Breast epithelium (tissue), 4 donors: ENCODE results near the gene ZNF860. TPM values are rescaled to one million over a fixed set of nuclear protein-coding genes. Genes with fewer than 3 reads are reported as not detected.

Experiments used
- DNase-seq, 2 donors: peaks; one replicate each; pipeline ENCODE4 v3.0.0-alpha.2; 2019; ENCODE audit warnings: low spot score in 2 of 2
- H3K27ac ChIP-seq, 2 donors: fragments of 200-600 bp; sonication (generic) in 1 of 2; one replicate each; pipeline ENCODE4 v1.5.1; 2016 to 2019; ENCODE audit warnings: mild to moderate bottlenecking in 1 of 2
- H3K27me3 ChIP-seq, 2 donors: fragments of 200-600 bp; sonication (generic) in 1 of 2; one replicate each; pipeline versions ENCODE4 v1.5.1 to v1.6.0; 2017 to 2019; ENCODE audit warnings: control low read depth in 1 of 2, mild to moderate bottlenecking in 1 of 2
- H3K36me3 ChIP-seq: fragments of 200-600 bp; one replicate; pipeline ENCODE4 v1.5.1; 2019
- H3K4me1 ChIP-seq, 2 donors: fragments of 200-600 bp; sonication (generic); one replicate each; pipeline ENCODE4 v1.5.1; 2016 to 2019; ENCODE audit warnings: control low read depth in 1 of 2
- H3K4me3 ChIP-seq, 3 donors: fragments of 200-600 bp; sonication (generic); 1 replicate in 2 of 3; 2 replicates in 1 of 3; pipeline ENCODE4 v1.5.1; 2016 to 2019; ENCODE audit warnings: mild to moderate bottlenecking in 3 of 3, moderate library complexity in 2 of 3
- H3K9me3 ChIP-seq, 2 donors: fragments of 200-600 bp; sonication (generic) in 1 of 2; one replicate each; pipeline ENCODE4 v1.5.1; 2016 to 2019; ENCODE audit warnings: control low read depth in 1 of 2
- CTCF ChIP-seq, 3 donors: fragments of 450-650 bp; IDR thresholded peaks; one replicate each; pipeline ENCODE4 v1.5.1; 2016 to 2017; ENCODE audit warnings: antibody characterized with exemption in 3 of 3, mild to moderate bottlenecking in 3 of 3, moderate library complexity in 3 of 3
- POLR2A ChIP-seq: fragments of 450-650 bp; IDR thresholded peaks from one replicate; pipeline ENCODE4 v1.6.1; 2016; ENCODE audit warnings: antibody characterized with exemption, mild to moderate bottlenecking, moderate library complexity
- POLR2AphosphoS5 ChIP-seq, 3 donors: sonication (generic); formaldehyde crosslinking; IDR thresholded peaks; one replicate each; pipeline ENCODE4 v1.6.1; 2017; ENCODE audit warnings: antibody characterized with exemption in 3 of 3
- intact Hi-C: fragments of 100-400 bp; cut with DNase I; formaldehyde crosslinking; loops from one replicate; pipeline ENCODE4 v1.15.1; 2023; ENCODE audit warnings: low total_unique reads
- total RNA-seq, 3 donors: library from RNA; depleted of rRNA; stranded (reverse); fragments of >200 nt; gene quantifications; one replicate each; pipeline ENCODE4 v1.1.0, GENCODE V29; 2016

ZNF860 gene
- total RNA-seq, 3 donors from 2014 or later, result 0.80 to 4.2 (median 3.3) TPM

- Histone ChIP-seq H3K4me1 (no peaks in the 10 kb centered on the region), H3K36me3 (no peaks in the 10 kb centered on the region), H3K27ac (no peak overlapping the region), H3K4me3 (no peak overlapping the region), H3K9me3 (no peaks in the 10 kb centered on the region), H3K27me3 (no peaks in the 10 kb centered on the region)
- no peak for DNase-seq
- intact Hi-C loops, result no loop called here
- TF ChIP-seq POLR2A (no peak), CTCF (IDR thresholded peaks at IDR 0.05) (no peak), POLR2AphosphoS5 (IDR thresholded peaks at IDR 0.05) (no peak)
These were observed 35.7 kb downstream of the ZNF860 start for GRCh38 chr3:32017286-32017685.

DNA sequence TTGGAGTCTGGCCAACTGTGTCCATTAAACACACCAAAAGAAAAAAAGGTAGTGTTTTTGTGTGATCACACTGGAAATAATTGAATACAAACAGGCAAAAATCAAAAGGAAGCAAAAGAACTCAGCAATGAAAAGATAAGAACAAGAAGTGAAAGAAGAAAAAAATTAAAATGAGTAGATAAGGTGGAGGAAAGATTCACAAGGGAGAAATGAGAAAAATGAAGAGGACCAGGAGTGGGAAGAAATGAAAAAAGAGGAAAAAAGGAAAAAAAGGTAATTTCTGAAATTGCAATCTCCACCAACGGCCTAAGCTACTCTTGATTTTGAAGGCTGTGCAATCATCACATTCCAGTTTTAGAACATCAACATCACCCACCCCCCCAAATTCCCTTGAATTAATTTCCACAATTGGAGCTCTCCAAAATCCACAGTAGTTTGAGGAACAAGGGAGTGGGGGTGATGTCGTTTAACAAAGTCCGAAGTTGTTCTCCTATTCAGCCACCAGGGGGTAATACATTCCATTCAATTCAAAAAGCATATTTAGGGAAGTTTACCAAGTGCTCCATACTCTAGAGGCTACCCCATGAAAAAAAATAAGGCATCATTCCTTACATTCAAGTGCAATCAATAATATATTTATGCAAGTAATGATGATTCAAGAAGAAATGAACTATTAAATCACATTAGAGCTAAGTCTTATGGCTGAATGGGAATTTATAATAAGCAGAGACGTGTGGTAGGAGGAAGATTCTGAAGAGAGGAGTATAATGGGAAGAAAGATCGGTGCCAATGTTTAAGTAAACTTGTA, 37.4 kb downstream of the ZNF860 start:
- H3K27ac ChIP-seq, result no peak overlapping the region
- DNase-seq, result no peak
- intact Hi-C loops, result no loop called here
- H3K36me3 ChIP-seq, result no peaks in the 10 kb centered on the region
- no peaks in the 10 kb centered on the region for H3K27me3 ChIP-seq
- TF ChIP-seq CTCF (IDR thresholded peaks at IDR 0.05) (peak; percentile 73 to 83 (median 80)), POLR2A (no peak), POLR2AphosphoS5 (IDR thresholded peaks at IDR 0.05) (no peak)
- no peak overlapping the region for H3K4me3 ChIP-seq
- no peaks in the 10 kb centered on the region for H3K4me1 ChIP-seq
- no peaks in the 10 kb centered on the region for H3K9me3 ChIP-seq

- no peaks in the 10 kb centered on the region for H3K36me3 ChIP-seq
- no peak for DNase-seq
- H3K4me1 ChIP-seq, result no peaks in the 10 kb centered on the region
- no peaks in the 10 kb centered on the region for H3K9me3 ChIP-seq
- no peaks in the 10 kb centered on the region for H3K27me3 ChIP-seq
- H3K4me3 ChIP-seq, result no peak overlapping the region
- intact Hi-C loops, result loop anchor here (5.0 to 10.0 kb wide), 2 partner anchors 114 to 364 kb away; no protein-coding TSS in a partner anchor
- no peak overlapping the region for H3K27ac ChIP-seq
- TF ChIP-seq POLR2A, result no peak
- no peak for TF ChIP-seq POLR2AphosphoS5 (IDR thresholded peaks at IDR 0.05)
- TF ChIP-seq CTCF (IDR thresholded peaks at IDR 0.05), result no peak
These were observed 39.6 kb downstream of the ZNF860 start for GRCh38 chr3:32021155-32021554.

- no peak for DNase-seq
- Histone ChIP-seq H3K4me3 (no peak overlapping the region), H3K27me3 (no peaks in the 10 kb centered on the region), H3K9me3 (no peaks in the 10 kb centered on the region), H3K4me1 (no peaks in the 10 kb centered on the region), H3K27ac (no peak overlapping the region), H3K36me3 (no peaks in the 10 kb centered on the region)
- intact Hi-C loops, result loop anchor here (5.0 to 10.0 kb wide), 2 partner anchors 113 to 364 kb away; no protein-coding TSS in a partner anchor
- TF ChIP-seq POLR2AphosphoS5 (IDR thresholded peaks at IDR 0.05), result no peak
- no peak for TF ChIP-seq POLR2A
- no peak for TF ChIP-seq CTCF (IDR thresholded peaks at IDR 0.05)
These were observed 40.2 kb downstream of the ZNF860 start for GRCh38 chr3:32021748-32022147.

GRCh38 chr3:32022947-32023346, 41.4 kb downstream of the ZNF860 start:
- Histone ChIP-seq H3K4me3 (no peak overlapping the region), H3K27me3 (no peaks in the 10 kb centered on the region), H3K27ac (no peak overlapping the region), H3K4me1 (no peaks in the 10 kb centered on the region), H3K9me3 (no peaks in the 10 kb centered on the region), H3K36me3 (no peaks in the 10 kb centered on the region)
- intact Hi-C loops, result loop anchor here (5.0 to 10.0 kb wide), 2 partner anchors 112 to 366 kb away; no protein-coding TSS in a partner anchor
- DNase-seq, result no peak
- TF ChIP-seq POLR2A (no peak), CTCF (IDR thresholded peaks at IDR 0.05) (no peak), POLR2AphosphoS5 (IDR thresholded peaks at IDR 0.05) (no peak)
